SK-N-SH (cell line): Measurements from ENCODE around the gene SYNE1. TPM values are rescaled to one million over a fixed set of nuclear protein-coding genes. Genes with fewer than 3 reads are reported as not detected.
A peak's percentile ranks its signal among the peaks of the same experiment; 100 is the strongest.

Experiments
- CTCF ChIA-PET: fragments of 300-600, 350-600 bp; formaldehyde crosslinking; extraction: SDS; loops from one replicate; lab custom pipeline; 2021; lab: Yijun Ruan, JAX
- POLR2A ChIA-PET: fragments of 350-600 bp; sonication (Branson Sonifier 250); formaldehyde crosslinking; extraction: SDS; loops from one replicate; lab custom pipeline; 2020; ENCODE audit warnings: antibody characterized with exemption, inconsistent platforms; lab: Yijun Ruan, JAX
- DNase-seq: peaks from one replicate; pipeline ENCODE4 v3.0.0; 2012
- H2AFZ ChIP-seq: fragments of 200-600 bp; sonication (generic); 2 replicates; pipeline ENCODE4 v1.8.1; 2016; ENCODE audit warnings: antibody characterized with exemption, mild to moderate bottlenecking, low read depth
- H3F3A ChIP-seq: fragments of 200-600 bp; sonication (generic); replicated peaks from 2 replicates; pipeline ENCODE3; 2016; ENCODE audit warnings: antibody characterized with exemption, mild to moderate bottlenecking; ENCODE audit not compliant: insufficient read depth
- H3K27ac ChIP-seq, 2 experiments: fragments of 200-500 bp in 1 of 2; fragments of 200-600 bp in 1 of 2; sonication (Bioruptor generic) in 1 of 2; sonication (generic), shearing (Covaris generic) in 1 of 2; 2 replicates each; pipeline versions ENCODE4 v1.5.1 to v1.6.1; 2014 to 2016; ENCODE audit warnings: low read depth in 2 of 2, inconsistent platforms in 1 of 2, low read length in 1 of 2, mild to moderate bottlenecking in 1 of 2, mixed read lengths in 1 of 2
- H3K27me3 ChIP-seq: fragments of 200-600 bp; sonication (generic), shearing (Covaris generic); 2 replicates; pipeline ENCODE4 v1.6.1; 2016; ENCODE audit warnings: mixed run types; ENCODE audit not compliant: insufficient read depth
- H3K36me3 ChIP-seq, 2 experiments: fragments of 200-500 bp in 1 of 2; fragments of 200-600 bp in 1 of 2; sonication (Bioruptor generic) in 1 of 2; sonication (generic) in 1 of 2; replicated peaks in 1 of 2; 2 replicates each; pipeline versions ENCODE3 to v1.5.1; 2014 to 2016; ENCODE audit warnings: low read length in 1 of 2, mild to moderate bottlenecking in 1 of 2; ENCODE audit not compliant: insufficient read depth in 2 of 2, control insufficient read depth in 1 of 2
- H3K4me1 ChIP-seq, 2 experiments: fragments of 200-500 bp in 1 of 2; fragments of 200-600 bp in 1 of 2; sonication (Bioruptor generic) in 1 of 2; sonication (generic), shearing (Covaris generic) in 1 of 2; 2 replicates each; pipeline versions ENCODE4 v1.5.1 to v1.6.1; 2014 to 2016; ENCODE audit warnings: low read depth in 1 of 2, low read length in 1 of 2, mixed run types in 1 of 2; ENCODE audit not compliant: insufficient read depth in 2 of 2, control insufficient read depth in 1 of 2
- H3K4me2 ChIP-seq: fragments of 200-600 bp; sonication (generic), shearing (Covaris generic); 2 replicates; pipeline ENCODE4 v1.6.1; 2017; ENCODE audit warnings: mixed run types
- H3K4me3 ChIP-seq, 2 experiments: fragments of 200-500 bp in 1 of 2; fragments of 200-600 bp in 1 of 2; sonication (Bioruptor generic) in 1 of 2; sonication (generic), shearing (Covaris generic) in 1 of 2; 2 replicates each; pipeline versions ENCODE4 v1.5.1 to v1.8.1; 2014 to 2016; ENCODE audit warnings: low read depth in 2 of 2, inconsistent platforms in 1 of 2, low read length in 1 of 2, mild to moderate bottlenecking in 1 of 2, mixed read lengths in 1 of 2, moderate library complexity in 1 of 2
- H3K79me2 ChIP-seq: fragments of 200-600 bp; sonication (generic); 2 replicates; pipeline ENCODE4 v1.8.1; 2017; ENCODE audit warnings: mild to moderate bottlenecking; ENCODE audit not compliant: insufficient read depth
- H3K9ac ChIP-seq: fragments of 200-600 bp; sonication (generic); 2 replicates; pipeline ENCODE4 v1.6.1; 2017; ENCODE audit warnings: mixed run types
- H3K9me2 ChIP-seq: fragments of 200-600 bp; sonication (generic); 2 replicates; pipeline ENCODE4 v1.6.1; 2017; ENCODE audit warnings: mixed run types
- H3K9me3 ChIP-seq: fragments of 200-600 bp; sonication (generic); 2 replicates; pipeline ENCODE4 v1.6.1; 2017; ENCODE audit warnings: mixed run types, mild to moderate bottlenecking, moderate library complexity
- H4K20me1 ChIP-seq: fragments of 200-600 bp; sonication (generic); 2 replicates; pipeline ENCODE4 v1.6.1; 2017; ENCODE audit warnings: mild to moderate bottlenecking, mixed run types; ENCODE audit not compliant: insufficient read depth
- ELF1 ChIP-seq: IDR thresholded peaks from 2 replicates; pipeline ENCODE4 v1.4.0; 2012
- FOSL2 ChIP-seq: IDR thresholded peaks from 2 replicates; pipeline ENCODE4 v1.4.0; 2012; ENCODE audit warnings: low read depth, mild to moderate bottlenecking, moderate library complexity, borderline replicate concordance
- FOXJ3 ChIP-seq: sonication (generic); formaldehyde crosslinking; IDR thresholded peaks from 2 replicates; pipeline ENCODE4 v1.5.1; 2020; ENCODE audit warnings: mild to moderate bottlenecking, missing genetic modification reagents
- FOXM1 ChIP-seq: IDR thresholded peaks from 2 replicates; pipeline ENCODE4 v1.4.0; 2012; ENCODE audit warnings: low read depth, mild to moderate bottlenecking
- MEF2A ChIP-seq: IDR thresholded peaks from 2 replicates; pipeline ENCODE4 v1.4.0; 2012; ENCODE audit warnings: low read depth, borderline replicate concordance
- MXI1 ChIP-seq: IDR thresholded peaks from 2 replicates; pipeline ENCODE4 v1.6.1; 2012; ENCODE audit warnings: mild to moderate bottlenecking, low read depth, low read length, improper control_type of control experiment
- PBX3 ChIP-seq: IDR thresholded peaks from 2 replicates; pipeline ENCODE4; 2012
- RAD21 ChIP-seq: IDR thresholded peaks from 2 replicates; pipeline ENCODE4 v1.6.1; 2012; ENCODE audit warnings: mild to moderate bottlenecking, low read length
- RFX5 ChIP-seq: IDR thresholded peaks from 2 replicates; pipeline ENCODE4 v1.6.1; 2012; ENCODE audit warnings: mild to moderate bottlenecking, improper control_type of control experiment, low read length
- TAF1 ChIP-seq: IDR thresholded peaks from 2 replicates; pipeline ENCODE4 v1.6.1; 2012; ENCODE audit warnings: low read depth, mild to moderate bottlenecking, low read length, moderate library complexity, borderline replicate concordance
- TCF12 ChIP-seq: IDR thresholded peaks from 2 replicates; pipeline ENCODE4 v1.4.0; 2012
- TEAD4 ChIP-seq: IDR thresholded peaks from 2 replicates; pipeline ENCODE4 v1.4.0; 2012; ENCODE audit warnings: mild to moderate bottlenecking, borderline replicate concordance; ENCODE audit not compliant: insufficient read depth
- ZBTB33 ChIP-seq: IDR thresholded peaks from 2 replicates; pipeline ENCODE4 v1.4.0; 2012; ENCODE audit warnings: low read depth, borderline replicate concordance
- WGBS: methylation state at CpG from one replicate; pipeline ENCODE4 v1.1.6; 2017; ENCODE audit warnings: low lambda C conversion rate; 5-methylcytosine and 5-hydroxymethylcytosine counted together
- polyA plus RNA-seq, 3 experiments: library from polyadenylated mRNA; depleted of rRNA; stranded (reverse); fragments of >200 nt; gene quantifications; 2 replicates each; pipeline ENCODE4 v1.2.3, GENCODE V29; 2012
- TF ChIP-seq, protein P1 (sequence below): fragments of 200-600 bp; sonication (generic); IDR thresholded peaks from 2 replicates; pipeline ENCODE4 v1.6.1; 2017; ENCODE audit warnings: antibody characterized with exemption, mild to moderate bottlenecking, moderate library complexity
- TF ChIP-seq, protein P2 (sequence below): IDR thresholded peaks from 2 replicates; pipeline ENCODE4 v1.4.0; 2012; ENCODE audit warnings: low read depth, borderline replicate concordance

The SYNE1 gene
- polyA plus RNA-seq, 1 of the 3 experiments (the other 2 are of a cell fraction) = 31.1 TPM

DNA sequence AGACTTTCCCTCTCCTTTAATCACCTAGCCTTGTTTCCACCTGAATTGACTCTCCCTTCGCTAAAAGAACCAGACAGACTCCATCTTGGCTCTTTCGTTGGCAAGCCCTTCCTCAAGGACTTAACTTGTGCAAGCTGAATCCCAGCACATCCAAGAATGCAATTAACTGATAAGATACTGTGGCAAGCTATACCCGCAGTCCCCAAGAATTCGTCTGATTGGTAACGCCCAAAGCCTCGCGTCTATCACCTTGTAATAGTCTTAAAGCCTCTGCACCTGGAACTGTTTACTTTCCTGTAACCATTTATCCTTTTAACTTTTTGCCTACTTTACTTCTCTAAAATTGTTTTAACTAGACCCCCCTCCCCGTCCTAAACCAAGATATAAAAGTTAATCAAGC lies 45.0 kb upstream of the SYNE1 start:
- no peaks in the 10 kb centered on the region for H3F3A ChIP-seq
- H3K27me3 ChIP-seq = no peaks in the 10 kb centered on the region
- H3K4me2 ChIP-seq = no peak overlapping the region
- DNase-seq = no peak
- no peaks in the 10 kb centered on the region for H3K36me3 ChIP-seq
- POLR2A ChIA-PET = no interaction called here
- CTCF ChIA-PET = interaction anchor here (1.3 kb wide), 1 partner anchor 12 kb away, joined by 4 read pairs; no protein-coding TSS in a partner anchor
- TF ChIP-seq, protein P1, sequence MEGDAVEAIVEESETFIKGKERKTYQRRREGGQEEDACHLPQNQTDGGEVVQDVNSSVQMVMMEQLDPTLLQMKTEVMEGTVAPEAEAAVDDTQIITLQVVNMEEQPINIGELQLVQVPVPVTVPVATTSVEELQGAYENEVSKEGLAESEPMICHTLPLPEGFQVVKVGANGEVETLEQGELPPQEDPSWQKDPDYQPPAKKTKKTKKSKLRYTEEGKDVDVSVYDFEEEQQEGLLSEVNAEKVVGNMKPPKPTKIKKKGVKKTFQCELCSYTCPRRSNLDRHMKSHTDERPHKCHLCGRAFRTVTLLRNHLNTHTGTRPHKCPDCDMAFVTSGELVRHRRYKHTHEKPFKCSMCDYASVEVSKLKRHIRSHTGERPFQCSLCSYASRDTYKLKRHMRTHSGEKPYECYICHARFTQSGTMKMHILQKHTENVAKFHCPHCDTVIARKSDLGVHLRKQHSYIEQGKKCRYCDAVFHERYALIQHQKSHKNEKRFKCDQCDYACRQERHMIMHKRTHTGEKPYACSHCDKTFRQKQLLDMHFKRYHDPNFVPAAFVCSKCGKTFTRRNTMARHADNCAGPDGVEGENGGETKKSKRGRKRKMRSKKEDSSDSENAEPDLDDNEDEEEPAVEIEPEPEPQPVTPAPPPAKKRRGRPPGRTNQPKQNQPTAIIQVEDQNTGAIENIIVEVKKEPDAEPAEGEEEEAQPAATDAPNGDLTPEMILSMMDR = no peak
- no peaks in the 10 kb centered on the region for H3K9me2 ChIP-seq
- no peaks in the 10 kb centered on the region for H4K20me1 ChIP-seq
- no peak overlapping the region for H3K4me3 ChIP-seq
- no peak overlapping the region for H3K27ac ChIP-seq
- no peak overlapping the region for H3K9ac ChIP-seq
- peaks cover 0 to 2% of the 10 kb centered on the region in 2 experiments; a peak in 2 of 4 replicates for H3K4me1 ChIP-seq
- no peak overlapping the region for H2AFZ ChIP-seq
- WGBS = 64% methylated on average over 8 of the region's 8 CpGs
- H3K9me3 ChIP-seq = no peaks in the 10 kb centered on the region
- H3K79me2 ChIP-seq = no peaks in the 10 kb centered on the region

- no peak overlapping the region for H3K9ac ChIP-seq
- peak overlapping the region in 1 of 2 experiments; percentile 16; a peak in 1 of 4 replicates for H3K27ac ChIP-seq
- H3K79me2 ChIP-seq = no peaks in the 10 kb centered on the region
- no peaks in the 10 kb centered on the region for H3F3A ChIP-seq
- H3K27me3 ChIP-seq = no peaks in the 10 kb centered on the region
- H2AFZ ChIP-seq = peak overlapping the region; percentile 76
- H3K9me2 ChIP-seq = no peaks in the 10 kb centered on the region
- POLR2A ChIA-PET = no interaction called here
- H3K4me3 ChIP-seq = no peak overlapping the region
- no peak for DNase-seq
- no peaks in the 10 kb centered on the region for H4K20me1 ChIP-seq
- 38% methylated on average over 3 of the region's 3 CpGs for WGBS
- CTCF ChIA-PET = interaction anchor here (1.3 kb wide), 1 partner anchor 11 kb away, joined by 4 read pairs; no protein-coding TSS in a partner anchor
- H3K4me1 ChIP-seq = peaks cover 0 to 2% of the 10 kb centered on the region in 2 experiments; a peak in 2 of 4 replicates
- H3K4me2 ChIP-seq = no peak overlapping the region
- H3K36me3 ChIP-seq = no peaks in the 10 kb centered on the region
- H3K9me3 ChIP-seq = no peaks in the 10 kb centered on the region
- no peak for TF ChIP-seq ZBTB33
- TF ChIP-seq TAF1 = no peak
- no peak for TF ChIP-seq MXI1
- no peak for TF ChIP-seq TEAD4
- no peak for TF ChIP-seq FOSL2
- TF ChIP-seq FOXM1 = no peak
- no peak for TF ChIP-seq RFX5
- TF ChIP-seq, protein P1 = no peak
- TF ChIP-seq ELF1 = no peak
- no peak for TF ChIP-seq RAD21
- TF ChIP-seq, protein P2, sequence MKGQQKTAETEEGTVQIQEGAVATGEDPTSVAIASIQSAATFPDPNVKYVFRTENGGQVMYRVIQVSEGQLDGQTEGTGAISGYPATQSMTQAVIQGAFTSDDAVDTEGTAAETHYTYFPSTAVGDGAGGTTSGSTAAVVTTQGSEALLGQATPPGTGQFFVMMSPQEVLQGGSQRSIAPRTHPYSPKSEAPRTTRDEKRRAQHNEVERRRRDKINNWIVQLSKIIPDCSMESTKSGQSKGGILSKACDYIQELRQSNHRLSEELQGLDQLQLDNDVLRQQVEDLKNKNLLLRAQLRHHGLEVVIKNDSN = no peak
- TF ChIP-seq TCF12 = no peak
- TF ChIP-seq PBX3 = no peak
- TF ChIP-seq MEF2A = no peak
- no peak for TF ChIP-seq FOXJ3 (CRISPR knock-in tag)
These were observed 43.8 kb upstream of the SYNE1 start for GRCh38 chr6:152680879-152681517.
